HG02973 (cell line): ENCODE data around the gene PKNOX2.

Experiments
- ATAC-seq: cut with Tn5 transposase; IDR thresholded peaks from one replicate; pipeline ENCODE4 v1.9.1; 2021; ENCODE audit warnings: moderate library complexity; ENCODE audit not compliant: unreplicated experiment

PKNOX2 gene

DNA sequence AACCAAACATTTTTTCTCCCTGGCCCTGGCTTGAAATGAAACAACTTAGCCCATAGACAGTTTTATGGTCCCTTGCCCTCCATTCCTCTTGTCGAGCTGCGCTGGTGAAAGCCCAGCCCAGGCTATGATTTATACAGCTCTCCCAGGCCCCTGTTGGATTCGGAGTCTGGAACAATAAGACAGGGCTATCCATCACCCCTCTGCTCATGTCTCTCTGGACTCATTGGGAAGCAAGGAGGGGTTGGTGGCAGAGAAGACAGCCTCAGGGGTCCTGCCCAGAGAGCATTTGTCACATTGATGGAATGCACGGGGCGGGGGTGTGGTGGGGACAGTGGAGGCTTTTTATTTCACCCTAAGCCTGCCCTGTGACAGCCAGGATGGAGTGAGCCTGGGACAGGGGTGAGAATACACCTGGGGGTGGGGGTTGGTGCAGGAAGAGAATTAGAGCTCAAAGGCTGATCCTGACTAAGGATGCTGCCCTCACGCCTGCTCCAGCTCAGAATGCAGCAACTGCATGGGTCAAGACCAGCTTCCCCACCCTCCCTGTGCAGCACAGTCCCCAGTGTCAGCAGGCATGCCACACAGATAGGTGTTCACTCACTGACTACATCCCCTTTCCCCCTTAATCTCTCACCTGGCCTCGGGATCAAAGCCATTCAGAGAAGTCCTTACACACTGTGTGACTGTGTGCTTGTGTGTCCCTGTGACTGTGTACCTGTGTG lies 10.0 kb upstream of the PKNOX2 start:
- ATAC-seq, result no peak

GRCh38 chr11:125155100-125155444 lies 9.5 kb upstream of the PKNOX2 start:
- no peak for ATAC-seq

DNA sequence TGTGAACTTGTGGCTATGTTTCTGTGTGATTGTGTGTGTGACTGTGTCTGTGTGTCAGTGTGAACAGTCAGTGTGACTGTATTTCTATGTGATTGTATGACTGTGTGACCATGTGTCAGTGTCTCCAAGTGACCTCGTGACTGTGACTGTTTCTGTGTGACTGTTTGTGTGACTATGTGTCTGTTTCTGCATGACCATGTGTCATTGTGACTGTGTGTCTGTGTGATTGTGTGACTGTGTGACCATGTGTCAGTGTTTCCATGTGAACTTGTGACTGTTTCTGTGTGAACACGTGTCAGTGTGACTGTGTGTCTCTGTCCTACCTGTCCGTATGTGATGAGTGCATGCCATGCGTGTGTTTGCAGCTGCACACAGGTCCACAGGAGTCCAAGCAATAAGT lies 8.8 kb upstream of the PKNOX2 start:
- no peak for ATAC-seq

- ATAC-seq, result no peak
Observed at GRCh38 chr11:125156346-125157117, 8.0 kb upstream of the PKNOX2 start.

GRCh38 chr11:125157118-125157733 lies 7.3 kb upstream of the PKNOX2 start:
- ATAC-seq, result no peak

GRCh38 chr11:125157953-125158680 lies 6.4 kb upstream of the PKNOX2 start:
- no peak for ATAC-seq

DNA sequence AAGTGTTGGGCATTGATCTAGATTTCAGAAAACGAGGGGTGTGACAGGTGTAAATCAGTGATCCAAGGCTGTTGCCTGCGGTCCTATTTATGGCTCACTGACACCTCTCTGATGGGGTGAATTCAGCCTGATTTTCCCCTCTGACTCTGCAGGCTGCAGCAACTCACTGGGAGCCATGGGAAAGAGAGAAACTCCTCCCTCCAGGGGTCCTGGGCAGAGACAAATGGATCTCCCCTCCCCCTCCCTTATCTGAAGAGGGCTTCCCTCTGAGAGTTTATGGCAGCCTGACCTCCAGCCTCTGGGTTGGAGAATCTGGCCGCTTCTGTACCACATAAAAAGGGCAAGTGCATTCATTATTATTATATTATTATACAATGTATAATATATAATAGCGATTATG lies 1.8 kb upstream of the PKNOX2 start:
- ATAC-seq, result no peak

GRCh38 chr11:125163431-125164063 lies 1.0 kb upstream of the PKNOX2 start:
- ATAC-seq, result no peak

- ATAC-seq, result no peak
Observed at GRCh38 chr11:125164091-125164421, 495 bp upstream of the PKNOX2 start.

DNA sequence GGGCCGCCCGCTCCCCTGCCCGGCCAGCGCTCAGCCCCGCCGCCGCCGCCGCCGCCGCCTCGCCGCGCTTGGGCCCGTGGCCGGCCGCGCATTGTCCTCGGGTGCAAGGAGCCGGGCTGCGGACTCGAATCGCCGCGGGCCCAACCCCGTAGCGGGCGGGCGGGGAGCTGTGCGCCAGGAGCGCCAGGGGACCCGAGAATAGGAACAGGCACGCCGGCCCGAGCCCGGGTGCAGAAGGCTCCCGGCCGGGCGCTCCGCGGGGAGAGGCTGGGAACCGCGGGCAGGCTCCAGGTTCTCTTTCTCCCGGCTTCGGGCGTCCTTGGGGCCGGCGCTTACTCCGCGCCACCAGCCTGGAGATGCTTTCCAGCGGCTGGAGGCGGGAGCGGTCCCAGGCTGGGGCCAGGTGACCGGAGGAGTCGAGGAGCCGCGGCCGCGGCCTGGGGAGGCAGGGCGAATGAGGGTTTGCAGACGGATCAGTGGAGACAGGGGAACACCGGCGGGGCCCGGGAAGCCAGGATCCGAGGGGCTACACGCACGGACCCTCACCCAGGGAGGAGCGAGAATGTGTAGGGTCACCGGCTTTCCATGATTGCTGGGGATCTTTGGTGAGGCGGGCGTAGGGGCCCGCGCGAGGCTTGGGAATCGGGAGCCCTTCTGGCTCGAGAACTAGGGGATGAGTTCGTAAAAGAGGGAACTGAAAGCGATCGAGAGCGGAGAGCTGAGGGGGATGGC lies 726 bp downstream of the PKNOX2 start:
- no peak for ATAC-seq

DNA sequence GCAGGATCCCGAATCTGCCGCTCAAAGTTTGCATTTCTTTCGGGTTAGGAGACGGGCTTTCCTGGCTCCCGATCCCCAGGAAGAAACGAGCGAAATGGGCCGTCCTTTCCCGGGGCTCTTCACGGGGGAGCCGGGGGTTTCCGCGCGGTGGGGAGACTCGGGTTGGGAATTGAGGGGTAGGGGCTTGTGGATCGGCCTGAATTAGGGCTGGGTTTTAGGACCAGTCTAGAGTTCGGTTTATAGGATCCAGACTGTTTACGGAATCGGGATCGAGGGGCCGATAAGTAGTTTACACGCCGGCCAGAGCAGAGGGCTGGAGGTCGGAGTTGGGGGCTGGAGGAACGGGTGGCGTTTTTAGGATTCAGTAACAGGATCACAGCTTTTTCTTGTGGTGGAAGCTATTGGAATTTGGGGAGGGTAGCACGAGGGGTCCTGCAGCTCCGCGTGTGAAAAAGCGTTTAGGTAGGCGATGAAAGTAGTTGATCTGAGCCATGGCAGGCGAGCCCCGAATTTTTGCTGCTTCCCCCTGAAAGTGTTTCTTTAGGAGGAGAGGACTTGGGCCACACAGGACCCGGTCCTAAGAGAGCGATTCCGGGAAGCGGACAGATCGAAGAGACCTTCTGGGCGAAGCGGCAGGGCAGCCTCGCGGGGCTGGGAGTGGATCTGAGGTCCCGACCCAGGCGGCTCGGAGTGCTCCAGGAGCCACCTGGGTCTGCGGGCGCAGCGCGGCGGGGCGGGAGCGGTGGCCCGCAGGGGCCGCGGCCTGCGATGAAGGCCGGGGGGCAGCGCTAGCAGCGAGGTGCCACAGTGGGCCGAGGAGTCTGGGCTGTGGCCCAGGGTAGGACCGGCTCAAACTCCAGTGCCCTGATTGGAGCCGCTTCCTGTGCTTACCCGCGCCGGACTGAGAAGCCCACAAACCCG lies 1.6 kb downstream of the PKNOX2 start:
- ATAC-seq, result no peak

GRCh38 chr11:125166764-125167291 lies 2.3 kb downstream of the PKNOX2 start:
- no peak for ATAC-seq

GRCh38 chr11:125167292-125167953 lies 2.9 kb downstream of the PKNOX2 start:
- no peak for ATAC-seq

GRCh38 chr11:125167954-125168835 lies 3.6 kb downstream of the PKNOX2 start:
- ATAC-seq, result no peak

DNA sequence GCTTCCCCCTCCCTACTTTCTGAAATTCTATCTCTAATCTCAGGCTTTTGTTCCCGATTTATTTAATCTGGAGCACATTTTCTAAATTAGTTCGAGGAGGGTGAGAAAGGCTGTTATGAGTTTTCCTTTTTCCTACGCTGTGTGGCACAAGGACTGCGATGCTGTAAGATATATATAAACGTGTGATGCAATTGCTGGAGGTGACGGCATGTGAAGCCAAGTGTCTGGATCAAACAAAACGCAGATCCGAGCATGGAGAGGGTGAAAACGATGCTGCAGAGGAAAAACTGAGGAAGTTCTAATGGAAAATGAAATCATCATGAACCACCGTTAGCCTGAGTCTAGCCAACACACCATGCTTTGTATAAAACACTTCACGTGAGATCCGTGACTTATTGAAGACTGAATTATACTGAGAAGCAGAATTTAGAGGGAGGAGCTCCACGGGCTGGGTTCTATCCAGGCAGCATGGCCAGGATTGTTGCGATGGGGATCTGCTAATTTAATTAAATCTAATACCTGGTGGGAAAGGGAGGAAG lies 4.4 kb downstream of the PKNOX2 start:
- no peak for ATAC-seq

DNA sequence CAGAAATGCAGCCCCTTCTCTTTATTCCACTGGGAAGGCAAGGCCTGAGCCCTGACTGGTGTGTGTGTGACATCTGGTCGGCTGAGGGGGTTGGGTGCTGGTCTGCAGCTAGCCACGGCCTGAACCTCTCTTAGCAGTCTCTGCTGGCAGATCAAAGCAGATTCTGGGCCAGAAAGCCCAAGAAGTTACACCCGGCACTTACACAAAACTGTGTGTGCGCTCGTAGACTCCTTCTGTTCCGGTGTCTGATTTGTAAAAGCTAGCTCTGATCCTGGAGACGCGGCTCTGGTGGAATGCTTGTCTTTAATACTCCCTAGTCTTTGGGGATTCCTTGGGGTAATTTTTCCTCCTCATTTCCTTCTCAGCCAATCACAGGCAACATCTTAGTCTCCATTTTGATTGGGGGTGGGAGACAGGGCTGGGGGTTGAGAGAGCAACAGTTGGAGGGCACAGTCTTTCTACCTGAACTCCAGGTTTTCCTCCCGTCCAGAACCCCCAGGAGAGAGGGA lies 5.5 kb downstream of the PKNOX2 start:
- no peak for ATAC-seq

DNA sequence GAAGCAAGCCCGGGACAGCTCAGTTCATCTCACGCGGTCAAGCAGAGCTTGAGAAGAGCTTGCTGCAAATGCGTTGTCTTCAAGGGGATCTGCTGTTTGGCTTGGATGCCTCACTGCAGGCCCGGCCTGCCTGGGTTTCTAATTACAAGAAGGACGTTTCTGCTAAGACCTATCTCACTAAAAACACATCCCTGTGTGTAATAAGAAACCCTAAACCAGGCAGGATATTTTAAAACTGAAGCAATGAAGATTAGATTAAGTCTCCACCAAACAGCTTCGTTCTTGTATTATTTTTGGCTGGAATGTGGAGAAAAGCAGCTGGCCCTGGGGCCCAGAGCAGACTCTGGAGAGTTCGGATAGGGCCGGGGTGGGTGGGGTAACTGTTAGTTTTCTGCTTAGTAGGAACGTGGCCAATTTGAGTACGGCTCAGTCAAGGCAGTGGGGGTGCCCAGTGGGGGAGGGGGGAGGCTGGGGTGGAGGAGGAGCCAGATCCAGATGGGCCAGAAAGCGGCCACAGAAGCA lies 6.0 kb downstream of the PKNOX2 start:
- no peak for ATAC-seq
